ENCODE results near the gene PIK3CA.

The PIK3CA gene

GRCh38 chr3:179158336-179159039 lies 10.3 kb downstream of the PIK3CA start:
- no peak for DNase-seq (ENCODE audit: low read depth)

GRCh38 chr3:179163503-179163902 lies 15.3 kb downstream of the PIK3CA start:
- no peak for DNase-seq (ENCODE audit: low read depth)

GRCh38 chr3:179164857-179165256 lies 16.7 kb downstream of the PIK3CA start:
- no peak for DNase-seq (ENCODE audit: low read depth)

GRCh38 chr3:179166561-179167201 lies 18.5 kb downstream of the PIK3CA start:
- DNase-seq (ENCODE audit: low read depth) = no peak

DNA sequence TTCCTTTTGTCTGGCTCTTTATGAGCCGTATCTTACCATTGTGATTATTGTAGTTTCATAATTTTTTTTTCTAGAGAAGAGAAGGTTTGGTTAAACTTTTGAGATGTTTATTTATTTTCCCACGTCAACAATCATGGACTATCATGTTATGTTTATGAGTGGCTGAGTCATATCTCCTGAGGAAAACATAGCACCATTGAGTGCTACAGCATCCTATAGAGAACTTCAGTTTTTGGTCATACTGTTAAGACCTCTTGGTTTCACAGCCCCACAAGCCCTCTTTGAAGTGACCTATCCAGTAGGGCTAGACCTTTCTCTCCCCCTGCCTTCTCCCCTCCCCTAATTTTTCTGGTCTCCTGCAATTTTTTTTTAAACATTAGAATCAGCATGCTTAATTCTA lies 20.8 kb downstream of the PIK3CA start:
- no peak for DNase-seq (ENCODE audit: low read depth)

GRCh38 chr3:179172546-179172945 lies 24.4 kb downstream of the PIK3CA start:
- no peak for DNase-seq (ENCODE audit: low read depth)

- DNase-seq (ENCODE audit: low read depth) = no peak
Observed at GRCh38 chr3:179174316-179174715, 26.2 kb downstream of the PIK3CA start.

DNA sequence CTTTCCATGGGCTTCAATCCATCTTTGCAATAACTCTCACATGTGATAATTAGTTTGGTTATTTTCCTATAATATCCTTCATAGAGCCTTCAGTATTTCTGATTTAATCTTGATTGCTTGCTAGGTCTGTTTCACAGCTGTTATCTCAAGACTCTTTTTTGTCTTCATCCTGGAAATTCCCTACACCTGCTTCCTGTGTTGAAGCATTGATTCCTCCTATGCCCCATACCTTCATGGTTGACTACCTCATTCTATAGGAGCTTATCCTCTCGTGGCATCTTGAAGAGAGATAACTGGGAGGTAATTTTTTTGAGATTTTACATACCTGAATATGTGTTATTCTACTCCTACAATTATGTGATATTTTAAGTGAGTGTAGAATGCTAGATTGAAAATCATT lies 26.7 kb downstream of the PIK3CA start:
- DNase-seq (ENCODE audit: low read depth) = no peak

DNA sequence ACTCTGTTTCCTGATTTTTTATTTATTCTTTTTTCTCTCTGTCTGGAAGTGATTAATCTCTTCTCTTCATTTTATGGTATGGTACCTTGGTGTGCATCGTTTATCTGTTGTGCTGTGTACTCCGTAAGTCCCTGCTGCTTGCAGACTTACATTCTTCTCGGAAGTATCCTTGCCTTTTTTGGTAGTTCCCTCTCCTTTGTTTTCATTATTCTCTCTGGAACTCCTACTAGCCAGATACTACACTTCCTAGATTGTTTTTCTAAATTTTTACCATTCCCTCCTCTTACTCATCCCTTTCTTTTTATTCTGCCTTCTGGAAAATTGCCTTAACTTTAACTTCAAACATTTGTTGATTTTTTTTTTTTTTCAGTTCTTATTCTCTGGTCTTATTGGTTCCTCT lies 27.2 kb downstream of the PIK3CA start:
- DNase-seq (ENCODE audit: low read depth) = no peak

DNA sequence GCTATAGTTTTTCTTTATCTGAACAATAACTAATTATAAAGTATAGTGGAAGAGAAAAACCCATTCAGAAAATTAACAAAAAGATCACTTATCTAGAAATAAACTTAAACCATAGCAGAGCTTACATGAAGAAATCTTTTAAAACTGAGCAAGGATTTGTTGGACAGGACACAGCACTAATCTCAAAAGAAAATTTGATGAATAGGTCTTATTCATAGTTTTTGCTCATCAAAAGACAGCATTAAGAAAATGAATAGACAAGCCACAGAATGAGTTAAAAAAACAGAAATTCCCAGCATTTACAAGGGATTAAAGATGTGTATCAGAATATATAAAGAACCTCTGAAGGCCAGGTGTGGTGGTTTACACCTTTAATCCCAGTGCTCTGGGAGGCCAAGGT lies 29.5 kb downstream of the PIK3CA start:
- no peak for DNase-seq (ENCODE audit: low read depth)

DNA sequence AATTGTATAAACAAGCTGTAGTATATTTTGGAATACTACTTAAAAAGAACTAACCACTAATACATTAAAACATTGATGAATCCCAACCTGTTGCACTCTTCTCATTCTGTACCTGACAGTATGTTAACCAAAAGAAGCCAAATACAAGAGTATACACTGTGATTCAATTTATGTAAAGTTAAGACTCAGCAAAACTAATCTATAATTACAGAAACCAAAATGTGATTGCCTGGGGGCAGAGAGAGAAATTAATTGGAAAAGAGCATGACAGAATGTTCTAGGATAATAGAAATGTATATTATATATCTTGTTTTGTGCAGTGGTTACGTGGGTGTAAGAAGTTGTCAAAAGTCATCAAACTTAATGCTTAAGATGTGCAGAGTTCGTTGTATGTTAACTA lies 31.1 kb downstream of the PIK3CA start:
- no peak for DNase-seq (ENCODE audit: low read depth)

DNA sequence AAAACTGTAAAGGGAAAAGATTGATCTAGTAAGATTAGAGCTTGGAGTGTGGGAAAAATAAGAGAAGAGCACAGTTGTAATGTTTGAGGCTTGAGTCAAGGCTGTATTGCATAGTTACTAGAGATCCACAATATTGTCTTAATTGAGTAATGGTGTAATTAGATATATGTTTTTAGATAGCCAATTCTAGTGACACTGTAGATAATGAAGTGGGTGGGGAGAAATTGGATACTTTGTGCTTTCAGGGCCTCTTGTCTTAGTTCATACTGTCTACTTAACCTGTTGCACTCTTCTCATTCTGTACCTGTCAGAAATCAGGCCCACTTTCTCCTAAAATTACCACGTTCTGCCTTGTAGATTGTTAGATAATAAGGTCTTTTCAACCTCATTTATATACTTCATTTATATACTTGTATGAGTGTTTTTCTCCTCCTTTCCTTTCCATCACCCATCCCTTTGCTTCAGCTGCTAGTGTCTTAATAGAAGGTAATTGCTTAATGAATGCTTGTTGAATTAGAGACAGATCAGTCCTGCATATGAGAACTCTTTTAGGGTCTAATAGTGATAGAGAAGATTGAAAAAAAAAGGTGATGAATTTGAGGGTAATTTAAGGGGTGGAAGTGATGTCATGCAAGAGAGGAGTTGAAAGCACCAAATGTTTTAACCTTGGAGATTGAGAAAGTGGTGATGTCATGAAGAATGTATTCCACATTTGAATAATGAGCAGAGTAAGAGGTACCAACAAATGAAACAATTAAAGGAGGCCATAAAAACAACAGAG lies 32.0 kb downstream of the PIK3CA start:
- DNase-seq (ENCODE audit: low read depth) = no peak

GRCh38 chr3:179181021-179181472 lies 32.9 kb downstream of the PIK3CA start:
- DNase-seq (ENCODE audit: low read depth) = no peak

DNA sequence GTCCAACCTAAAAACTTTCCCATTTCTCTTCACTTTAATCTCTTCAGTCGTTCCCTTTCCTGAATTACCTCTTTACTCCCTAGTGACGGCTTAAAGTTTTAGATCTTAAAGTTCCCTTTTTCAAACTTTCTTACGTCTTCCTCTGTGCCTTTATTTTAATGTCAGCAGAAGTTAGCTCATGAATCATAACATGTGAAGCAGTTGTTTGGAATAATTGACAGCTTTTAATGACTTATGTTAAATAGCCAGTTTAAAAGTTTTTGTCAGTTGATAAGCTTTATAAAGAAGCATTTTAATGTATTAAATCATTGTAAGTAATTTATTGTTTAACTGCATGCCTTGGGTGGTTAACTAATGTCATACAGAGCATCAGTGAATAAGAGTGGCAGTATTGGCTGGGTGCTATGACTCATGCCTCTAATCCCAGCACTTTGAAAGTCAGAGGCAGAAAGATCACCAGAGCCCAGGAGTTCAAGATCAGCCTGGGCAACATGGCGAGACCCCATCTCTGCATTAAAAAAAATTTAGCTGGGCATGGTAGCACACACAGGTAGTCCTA lies 33.9 kb downstream of the PIK3CA start:
- DNase-seq (ENCODE audit: low read depth) = no peak

GRCh38 chr3:179182902-179183301 lies 34.7 kb downstream of the PIK3CA start:
- no peak for DNase-seq (ENCODE audit: low read depth)

DNA sequence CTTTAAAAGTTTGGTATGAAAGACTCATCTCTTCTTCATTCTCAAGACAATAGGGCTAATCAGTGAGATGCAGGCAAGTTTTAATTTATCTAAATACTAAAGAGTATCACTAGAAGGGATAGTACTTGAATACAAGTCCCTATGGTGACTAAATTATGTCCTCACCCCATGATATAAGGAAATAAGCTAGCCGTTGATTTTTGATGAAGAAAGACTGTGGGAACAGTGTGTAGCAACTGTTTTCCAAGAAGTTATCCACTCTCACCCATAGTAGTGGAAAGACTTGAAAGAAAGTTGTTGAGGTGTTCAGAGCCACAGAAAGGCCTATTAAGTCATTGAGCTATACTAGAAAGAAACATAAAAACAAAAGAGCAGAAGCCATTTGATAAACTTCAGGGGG lies 36.7 kb downstream of the PIK3CA start:
- no peak for DNase-seq (ENCODE audit: low read depth)

DNA sequence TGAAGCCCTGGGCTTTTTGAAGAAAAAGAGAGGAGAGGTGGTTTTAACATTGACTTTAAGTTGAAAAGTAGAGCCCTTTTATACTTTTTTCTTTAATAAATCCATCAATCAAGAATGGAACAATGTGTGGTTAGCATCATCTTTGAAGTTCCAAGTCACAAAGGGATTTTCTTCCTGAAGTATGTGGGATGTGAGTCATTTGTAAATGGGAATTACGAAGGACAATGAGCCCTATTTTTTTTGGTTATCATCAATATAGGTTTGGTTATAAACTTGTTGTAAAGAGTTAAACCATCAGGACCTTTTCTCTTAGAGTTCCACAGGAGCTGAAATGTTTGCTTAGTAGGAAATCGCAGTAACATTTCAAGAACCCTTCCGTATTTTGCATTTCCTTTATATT lies 38.3 kb downstream of the PIK3CA start:
- DNase-seq (ENCODE audit: low read depth) = no peak

- DNase-seq (ENCODE audit: low read depth) = no peak
Observed at GRCh38 chr3:179189759-179190158, 41.6 kb downstream of the PIK3CA start.

- no peak for DNase-seq (ENCODE audit: low read depth)
Observed at GRCh38 chr3:179190581-179190980, 42.4 kb downstream of the PIK3CA start.

GRCh38 chr3:179192542-179192941 lies 44.4 kb downstream of the PIK3CA start:
- no peak for DNase-seq (ENCODE audit: low read depth)

- DNase-seq (ENCODE audit: low read depth) = no peak
Observed at GRCh38 chr3:179194931-179195330, 46.8 kb downstream of the PIK3CA start.

GRCh38 chr3:179196098-179196497 lies 47.9 kb downstream of the PIK3CA start:
- DNase-seq (ENCODE audit: low read depth) = no peak

DNA sequence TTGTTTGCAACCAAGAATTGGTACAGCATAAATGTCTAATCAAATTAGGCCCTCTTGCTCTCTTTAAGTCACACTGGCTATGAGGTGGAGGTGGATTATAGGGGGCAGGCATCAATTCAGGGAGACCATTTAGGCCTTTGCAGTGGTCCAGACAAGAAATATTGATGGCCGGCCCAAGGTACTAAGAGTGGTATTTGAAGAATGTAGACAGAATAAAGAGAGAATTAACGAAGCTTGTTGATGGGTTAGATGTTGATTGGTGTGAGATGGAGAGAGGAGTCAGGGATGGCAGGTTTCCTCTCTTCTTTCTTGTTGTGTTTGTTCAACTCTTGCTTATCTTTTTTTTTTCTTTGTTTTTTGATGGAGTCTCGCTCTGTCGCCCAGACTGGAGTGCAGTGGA lies 48.5 kb downstream of the PIK3CA start:
- DNase-seq (ENCODE audit: low read depth) = no peak

All from stimulated activated CD8-positive, alpha-beta memory T cell treated with anti-CD3 and anti-CD28 coated beads, Interleukin-15, amount 100 ng/mL, for 1 hour (primary cell).